ENCODE data around the gene PCDHA1.
A peak's percentile ranks its signal among the peaks of the same experiment; 100 is the strongest.
"Not testable (repeated sequence)": the region's sequence is repeated elsewhere in the genome, so short reads cannot be mapped to it uniquely, and the experiment has no call there.

Gene PCDHA1

DNA sequence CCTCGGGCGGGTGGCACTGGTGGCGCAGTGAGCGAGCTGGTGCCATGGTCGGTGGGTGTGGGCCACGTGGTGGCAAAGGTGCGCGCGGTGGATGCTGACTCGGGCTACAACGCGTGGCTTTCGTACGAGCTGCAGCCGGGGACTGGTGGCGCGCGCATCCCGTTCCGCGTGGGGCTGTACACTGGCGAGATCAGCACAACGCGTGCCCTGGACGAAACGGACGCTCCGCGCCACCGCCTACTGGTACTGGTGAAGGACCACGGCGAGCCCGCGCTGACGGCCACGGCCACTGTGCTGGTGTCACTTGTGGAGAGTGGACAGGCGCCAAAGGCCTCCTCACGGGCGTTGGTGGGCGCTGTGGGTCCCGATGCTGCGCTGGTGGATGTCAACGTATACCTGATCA is 22.9 kb downstream of the PCDHA1 start:
- no peak for DNase-seq

DNA sequence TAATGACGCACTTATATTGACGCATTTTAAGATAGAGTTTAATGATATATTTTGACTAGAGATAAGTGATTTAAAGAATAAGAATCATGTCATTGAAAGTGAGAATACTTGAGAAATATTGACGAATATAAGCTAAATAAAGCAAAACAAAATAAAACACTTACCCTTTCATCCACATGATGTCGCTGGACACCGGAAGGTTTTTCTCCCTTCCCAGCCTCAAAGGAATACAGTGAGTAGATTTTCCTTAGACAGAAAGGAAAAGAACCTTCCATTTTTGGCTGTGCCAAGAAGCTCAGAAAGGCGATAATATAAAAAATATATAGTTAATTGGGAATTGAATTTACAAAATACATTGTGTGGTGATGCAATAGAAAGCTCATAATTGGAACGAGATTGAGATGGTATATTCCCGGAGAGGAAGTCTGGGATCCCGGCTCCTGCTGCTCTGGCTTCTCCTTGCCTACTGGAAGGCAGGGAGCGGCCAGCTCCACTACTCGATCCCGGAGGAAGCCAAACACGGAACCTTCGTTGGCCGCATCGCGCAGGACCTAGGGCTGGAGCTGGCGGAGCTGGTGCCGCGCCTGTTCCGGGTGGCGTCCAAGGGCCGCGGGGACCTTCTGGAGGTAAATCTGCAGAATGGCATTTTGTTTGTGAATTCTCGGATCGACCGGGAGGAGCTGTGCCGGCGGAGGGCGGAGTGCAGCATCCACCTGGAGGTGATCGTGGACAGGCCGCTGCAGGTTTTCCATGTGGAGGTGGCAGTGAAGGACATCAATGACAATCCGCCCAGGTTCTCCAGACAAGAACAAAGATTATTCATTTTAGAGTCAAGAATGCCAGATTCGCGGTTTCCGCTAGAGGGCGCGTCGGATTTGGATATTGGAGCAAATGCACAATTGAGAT is 35.7 kb downstream of the PCDHA1 start, which contains the start of gene PCDHA5:
TSS of gene PCDHA5 (plus strand) at position 239 of the 906 bp plus-strand sequence.
- no peak for DNase-seq

DNA sequence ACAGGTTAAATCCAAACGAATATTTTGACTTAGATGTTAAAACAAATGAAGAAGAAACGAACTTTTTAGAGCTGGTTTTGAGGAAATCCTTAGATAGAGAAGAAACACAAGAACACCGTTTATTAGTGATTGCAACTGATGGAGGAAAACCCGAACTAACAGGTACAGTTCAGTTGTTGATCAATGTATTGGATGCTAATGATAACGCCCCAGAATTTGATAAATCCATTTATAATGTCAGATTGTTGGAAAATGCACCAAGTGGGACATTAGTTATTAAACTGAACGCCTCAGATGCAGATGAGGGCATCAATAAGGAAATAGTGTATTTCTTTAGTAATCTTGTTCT is 36.3 kb downstream of the PCDHA1 start:
- no peak for DNase-seq

DNA sequence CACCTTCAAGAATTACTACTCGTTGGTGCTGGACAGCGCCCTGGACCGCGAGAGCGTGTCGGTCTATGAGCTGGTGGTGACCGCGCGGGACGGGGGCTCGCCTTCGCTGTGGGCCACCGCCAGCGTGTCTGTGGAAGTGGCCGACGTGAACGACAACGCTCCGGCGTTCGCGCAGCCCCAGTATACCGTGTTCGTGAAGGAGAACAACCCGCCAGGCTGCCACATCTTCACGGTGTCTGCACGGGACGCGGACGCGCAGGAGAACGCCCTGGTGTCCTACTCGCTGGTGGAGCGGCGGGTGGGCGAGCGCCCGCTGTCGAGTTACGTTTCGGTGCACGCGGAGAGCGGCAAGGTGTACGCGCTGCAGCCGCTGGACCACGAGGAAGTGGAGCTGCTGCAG is 37.0 kb downstream of the PCDHA1 start:
- not testable (repeated sequence) for DNase-seq

DNA sequence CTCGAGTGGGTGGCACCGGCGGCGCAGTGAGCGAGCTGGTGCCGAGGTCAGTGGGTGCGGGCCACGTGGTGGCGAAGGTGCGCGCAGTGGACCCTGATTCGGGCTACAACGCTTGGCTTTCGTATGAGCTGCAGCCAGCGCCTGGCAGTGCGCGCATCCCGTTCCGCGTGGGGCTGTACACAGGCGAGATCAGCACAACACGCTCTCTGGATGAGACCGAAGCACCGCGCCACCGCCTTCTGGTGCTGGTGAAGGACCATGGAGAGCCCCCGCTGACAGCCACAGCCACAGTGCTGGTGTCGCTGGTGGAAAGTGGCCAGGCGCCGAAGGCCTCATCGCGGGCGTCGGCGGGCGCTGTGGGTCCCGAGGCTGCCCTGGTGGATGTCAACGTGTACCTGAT is 37.5 kb downstream of the PCDHA1 start:
- no peak for DNase-seq

DNA sequence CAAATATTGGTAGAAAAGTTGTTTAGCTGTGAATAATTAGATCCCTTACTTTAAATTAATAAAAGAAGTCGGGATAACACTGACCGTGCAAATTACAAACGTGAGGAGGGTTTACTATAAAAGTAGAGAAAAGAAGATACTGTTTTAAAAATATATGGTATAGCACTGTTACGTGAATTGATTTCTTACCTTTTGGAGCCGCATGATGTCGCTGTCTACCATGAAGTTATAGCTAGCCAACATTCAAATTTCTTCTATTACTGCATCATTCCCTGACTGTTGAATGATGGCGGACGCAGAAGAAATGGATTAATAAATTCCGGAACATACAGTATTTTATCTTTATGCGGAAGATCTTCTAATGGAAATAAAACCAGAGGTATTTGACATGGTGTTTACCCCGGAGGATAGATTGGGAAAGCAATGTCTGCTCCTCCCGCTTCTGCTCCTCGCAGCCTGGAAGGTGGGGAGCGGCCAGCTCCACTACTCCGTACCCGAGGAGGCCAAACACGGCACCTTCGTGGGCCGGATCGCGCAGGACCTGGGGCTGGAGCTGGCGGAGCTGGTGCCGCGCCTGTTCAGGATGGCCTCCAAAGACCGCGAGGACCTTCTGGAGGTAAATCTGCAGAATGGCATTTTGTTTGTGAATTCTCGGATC is 41.9 kb downstream of the PCDHA1 start, which contains the start of gene PCDHA6:
TSS of gene PCDHA6 (plus strand) at position 257 of the 658 bp plus-strand sequence. CDS start at position 389, 132 bp downstream.
- no peak for DNase-seq

DNA sequence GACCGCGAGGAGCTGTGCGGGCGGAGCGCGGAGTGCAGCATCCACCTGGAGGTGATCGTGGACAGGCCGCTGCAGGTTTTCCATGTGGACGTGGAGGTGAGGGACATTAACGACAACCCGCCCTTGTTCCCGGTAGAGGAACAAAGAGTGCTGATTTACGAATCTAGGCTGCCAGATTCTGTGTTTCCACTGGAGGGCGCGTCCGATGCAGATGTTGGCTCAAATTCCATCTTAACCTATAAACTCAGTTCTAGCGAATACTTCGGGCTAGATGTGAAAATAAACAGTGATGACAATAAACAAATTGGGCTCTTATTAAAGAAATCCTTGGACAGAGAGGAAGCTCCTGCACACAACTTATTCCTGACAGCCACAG is 42.4 kb downstream of the PCDHA1 start:
- no peak for DNase-seq

DNA sequence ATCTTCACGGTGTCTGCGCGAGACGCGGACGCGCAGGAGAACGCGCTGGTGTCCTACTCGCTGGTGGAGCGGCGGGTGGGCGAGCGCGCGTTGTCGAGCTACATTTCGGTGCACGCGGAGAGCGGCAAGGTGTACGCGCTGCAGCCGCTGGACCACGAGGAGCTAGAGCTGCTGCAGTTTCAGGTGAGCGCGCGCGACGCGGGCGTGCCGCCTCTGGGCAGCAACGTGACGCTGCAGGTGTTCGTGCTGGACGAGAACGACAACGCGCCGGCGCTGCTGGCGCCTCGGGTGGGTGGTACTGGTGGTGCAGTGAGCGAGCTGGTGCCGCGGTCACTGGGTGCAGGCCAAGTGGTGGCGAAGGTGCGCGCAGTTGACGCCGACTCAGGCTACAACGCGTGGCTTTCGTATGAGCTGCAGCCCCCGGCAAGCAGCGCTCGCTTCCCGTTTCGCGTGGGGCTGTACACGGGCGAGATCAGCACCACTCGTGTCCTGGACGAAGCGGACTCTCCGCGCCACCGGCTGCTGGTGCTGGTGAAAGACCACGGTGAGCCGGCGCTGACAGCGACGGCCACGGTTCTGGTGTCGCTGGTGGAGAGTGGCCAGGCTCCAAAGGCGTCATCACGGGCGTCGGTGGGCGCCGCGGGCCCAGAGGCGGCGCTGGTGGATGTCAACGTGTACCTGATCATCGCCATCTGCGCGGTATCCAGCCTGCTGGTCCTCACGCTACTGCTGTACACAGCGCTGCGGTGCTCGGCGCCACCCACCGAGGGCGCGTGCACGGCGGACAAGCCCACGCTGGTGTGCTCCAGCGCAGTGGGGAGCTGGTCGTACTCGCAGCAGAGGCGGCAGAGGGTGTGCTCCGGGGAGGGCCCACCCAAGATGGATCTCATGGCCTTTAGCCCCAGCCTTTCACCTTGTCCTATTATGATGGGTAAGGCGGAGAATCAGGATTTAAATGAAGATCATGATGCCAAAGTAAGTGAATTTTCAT is 43.9 kb downstream of the PCDHA1 start:
- not testable (repeated sequence) for DNase-seq

DNA sequence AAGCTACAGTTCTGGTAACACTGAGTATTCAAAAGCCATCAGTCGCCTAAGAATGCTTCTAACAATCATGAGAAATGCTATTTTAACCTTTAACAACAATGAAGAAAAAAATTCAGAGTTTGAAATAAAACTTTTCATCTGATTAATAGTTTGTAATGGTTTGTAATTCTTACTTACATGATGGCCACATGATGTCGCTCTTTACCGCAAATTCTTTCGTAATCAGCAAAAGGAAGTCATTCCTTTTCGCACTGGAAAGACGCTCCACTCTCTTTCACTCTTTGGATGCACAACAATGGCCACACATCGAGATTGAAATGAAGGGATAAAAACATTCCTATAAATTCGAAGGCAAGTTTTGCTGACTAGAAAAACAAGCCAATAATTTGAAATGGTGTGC is 48.1 kb downstream of the PCDHA1 start, which contains the start of gene PCDHA7:
TSS of gene PCDHA7 (plus strand) at position 277 of the 400 bp plus-strand sequence. CDS start at position 392, 115 bp downstream.
- no peak for DNase-seq

DNA sequence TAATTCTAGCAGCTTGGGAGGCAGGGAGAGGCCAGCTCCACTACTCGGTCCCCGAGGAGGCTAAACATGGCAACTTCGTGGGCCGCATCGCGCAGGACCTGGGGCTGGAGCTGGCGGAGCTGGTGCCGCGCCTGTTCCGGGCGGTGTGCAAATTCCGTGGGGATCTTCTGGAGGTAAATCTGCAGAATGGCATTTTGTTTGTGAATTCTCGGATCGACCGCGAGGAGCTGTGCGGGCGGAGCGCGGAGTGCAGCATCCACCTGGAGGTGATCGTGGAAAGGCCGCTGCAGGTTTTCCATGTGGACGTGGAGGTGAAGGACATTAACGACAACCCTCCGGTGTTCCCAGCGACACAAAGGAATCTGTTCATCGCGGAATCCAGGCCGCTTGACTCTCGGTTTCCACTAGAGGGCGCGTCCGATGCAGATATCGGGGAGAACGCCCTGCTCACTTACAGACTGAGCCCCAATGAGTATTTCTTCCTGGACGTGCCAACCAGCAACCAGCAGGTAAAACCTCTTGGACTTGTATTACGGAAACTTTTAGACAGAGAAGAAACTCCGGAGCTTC is 48.6 kb downstream of the PCDHA1 start:
- DNase-seq = not testable (repeated sequence)

DNA sequence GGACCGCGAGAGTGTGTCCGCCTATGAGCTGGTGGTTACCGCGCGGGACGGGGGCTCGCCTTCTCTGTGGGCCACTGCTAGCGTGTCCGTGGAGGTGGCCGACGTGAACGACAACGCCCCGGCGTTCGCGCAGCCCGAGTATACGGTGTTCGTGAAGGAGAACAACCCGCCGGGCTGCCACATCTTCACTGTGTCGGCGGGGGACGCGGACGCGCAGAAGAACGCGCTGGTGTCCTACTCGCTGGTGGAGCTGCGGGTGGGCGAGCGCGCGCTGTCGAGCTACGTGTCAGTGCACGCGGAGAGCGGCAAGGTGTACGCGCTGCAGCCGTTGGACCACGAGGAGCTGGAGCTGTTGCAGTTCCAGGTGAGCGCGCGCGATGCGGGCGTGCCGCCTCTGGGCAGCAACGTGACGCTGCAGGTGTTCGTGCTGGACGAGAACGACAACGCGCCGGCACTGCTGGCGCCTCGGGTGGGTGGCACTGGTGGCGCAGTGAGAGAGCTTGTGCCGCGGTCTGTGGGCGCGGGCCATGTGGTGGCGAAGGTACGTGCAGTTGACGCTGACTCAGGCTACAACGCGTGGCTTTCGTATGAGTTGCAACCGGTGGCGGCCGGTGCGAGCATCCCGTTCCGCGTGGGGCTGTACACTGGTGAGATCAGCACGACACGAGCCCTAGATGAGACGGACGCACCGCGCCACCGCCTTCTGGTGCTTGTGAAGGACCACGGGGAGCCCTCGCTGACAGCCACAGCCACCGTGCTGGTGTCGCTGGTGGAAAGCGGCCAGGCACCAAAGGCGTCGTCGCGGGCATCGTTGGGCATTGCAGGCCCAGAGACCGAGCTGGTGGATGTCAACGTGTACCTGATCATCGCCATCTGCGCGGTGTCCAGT is 49.9 kb downstream of the PCDHA1 start:
- DNase-seq = no peak

DNA sequence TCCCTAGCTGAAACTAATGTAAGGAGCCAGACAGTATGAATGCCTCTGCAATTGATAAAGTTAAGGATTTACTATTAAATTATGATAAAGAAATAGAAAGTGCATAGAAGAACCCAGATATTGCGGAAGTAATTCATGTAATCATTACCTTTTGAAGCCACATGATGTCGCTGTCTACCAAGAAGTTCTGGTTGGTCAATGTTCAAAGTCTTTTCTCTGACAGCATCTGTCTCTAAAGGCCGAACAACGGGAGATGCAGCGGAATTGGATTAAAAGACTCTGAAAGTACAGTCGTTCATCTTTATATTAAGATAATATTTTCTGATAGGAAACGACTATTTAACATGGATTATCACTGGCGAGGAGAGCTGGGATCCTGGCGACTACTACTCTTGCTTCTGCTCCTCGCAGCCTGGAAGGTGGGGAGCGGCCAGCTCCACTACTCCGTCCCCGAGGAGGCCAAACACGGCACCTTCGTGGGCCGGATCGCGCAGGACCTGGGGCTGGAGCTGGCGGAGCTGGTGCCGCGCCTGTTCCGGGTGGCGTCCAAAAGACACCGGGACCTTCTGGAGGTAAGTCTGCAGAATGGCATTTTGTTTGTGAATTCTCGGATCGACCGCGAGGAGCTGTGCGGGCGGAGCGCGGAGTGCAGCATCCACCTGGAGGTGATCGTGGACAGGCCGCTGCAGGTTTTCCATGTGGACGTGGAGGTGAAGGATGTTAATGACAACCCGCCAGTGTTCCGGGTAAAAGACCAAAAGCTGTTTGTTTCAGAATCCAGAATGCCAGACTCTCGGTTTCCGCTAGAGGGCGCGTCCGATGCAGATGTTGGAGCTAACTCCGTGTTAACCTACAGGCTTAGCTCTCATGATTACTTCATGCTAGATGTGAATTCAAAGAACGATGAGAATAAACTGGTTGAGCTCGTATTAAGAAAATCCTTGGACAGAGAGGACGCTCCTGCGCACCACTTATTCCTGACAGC is 55.3 kb downstream of the PCDHA1 start, which contains the start of gene PCDHA8:
TSS of gene PCDHA8 (plus strand) at position 210 of the 985 bp plus-strand sequence. CDS start at position 345, 135 bp downstream.
- peak; percentile 32 for DNase-seq

DNA sequence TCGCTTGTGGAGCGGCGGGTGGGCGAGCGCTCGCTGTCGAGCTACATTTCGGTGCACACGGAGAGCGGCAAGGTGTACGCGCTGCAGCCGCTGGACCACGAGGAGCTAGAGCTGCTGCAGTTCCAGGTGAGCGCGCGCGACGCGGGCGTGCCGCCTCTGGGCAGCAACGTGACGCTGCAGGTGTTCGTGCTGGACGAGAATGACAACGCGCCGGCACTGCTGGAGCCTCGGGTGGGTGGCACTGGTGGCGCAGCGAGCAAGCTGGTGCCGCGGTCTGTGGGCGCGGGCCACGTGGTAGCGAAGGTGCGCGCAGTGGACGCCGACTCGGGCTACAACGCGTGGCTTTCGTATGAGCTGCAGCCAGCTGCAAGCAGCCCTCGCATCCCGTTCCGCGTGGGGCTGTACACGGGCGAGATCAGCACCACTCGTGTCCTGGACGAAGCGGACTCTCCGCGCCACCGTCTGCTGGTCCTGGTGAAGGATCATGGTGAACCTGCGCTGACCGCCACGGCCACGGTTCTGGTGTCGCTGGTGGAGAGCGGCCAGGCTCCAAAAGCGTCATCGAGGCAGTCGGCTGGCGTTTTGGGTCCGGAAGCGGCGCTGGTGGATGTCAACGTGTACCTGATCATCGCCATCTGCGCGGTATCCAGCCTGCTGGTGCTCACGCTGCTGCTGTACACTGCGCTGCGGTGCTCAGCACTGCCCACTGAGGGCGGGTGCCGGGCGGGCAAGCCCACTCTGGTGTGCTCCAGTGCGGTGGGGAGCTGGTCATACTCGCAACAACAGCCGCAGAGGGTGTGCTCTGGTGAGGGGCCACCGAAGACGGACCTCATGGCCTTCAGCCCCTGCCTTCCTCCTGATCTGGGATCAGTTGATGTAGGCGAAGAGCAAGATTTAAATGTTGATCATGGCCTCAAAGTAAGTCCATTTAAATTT is 57.1 kb downstream of the PCDHA1 start:
- no peak for DNase-seq

DNA sequence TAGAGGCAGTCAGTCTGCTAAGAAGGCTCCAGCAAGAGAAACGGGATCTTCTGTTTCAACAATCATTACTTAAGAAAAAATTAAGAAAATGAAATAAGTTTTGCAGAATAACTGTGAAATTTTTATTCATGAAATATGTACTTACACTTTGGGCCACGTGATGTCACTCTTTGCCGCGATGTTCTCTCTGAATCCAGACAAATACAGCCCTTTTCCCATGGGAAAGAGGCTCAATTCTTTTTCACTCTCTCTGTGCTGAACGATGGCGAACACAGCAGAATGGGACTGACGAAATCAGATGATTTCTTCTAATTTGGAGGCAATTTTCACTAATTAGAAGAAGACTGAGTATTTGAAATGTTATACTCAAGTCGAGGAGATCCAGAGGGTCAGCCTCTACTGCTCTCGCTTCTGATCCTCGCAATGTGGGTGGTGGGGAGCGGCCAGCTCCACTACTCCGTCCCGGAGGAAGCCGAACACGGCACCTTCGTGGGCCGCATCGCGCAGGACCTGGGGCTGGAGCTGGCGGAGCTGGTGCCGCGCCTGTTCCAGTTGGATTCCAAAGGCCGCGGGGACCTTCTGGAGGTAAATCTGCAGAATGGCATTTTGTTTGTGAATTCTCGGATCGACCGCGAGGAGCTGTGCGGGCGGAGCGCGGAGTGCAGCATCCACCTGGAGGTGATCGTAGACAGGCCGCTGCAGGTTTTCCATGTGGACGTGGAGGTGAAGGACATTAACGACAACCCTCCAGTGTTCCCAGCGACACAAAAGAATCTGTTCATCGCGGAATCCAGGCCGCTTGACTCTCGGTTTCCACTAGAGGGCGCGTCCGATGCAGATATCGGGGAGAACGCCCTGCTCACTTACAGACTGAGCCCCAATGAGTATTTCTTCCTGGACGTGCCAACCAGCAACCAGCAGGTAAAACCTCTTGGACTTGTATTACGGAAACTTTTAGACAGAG is 62.5 kb downstream of the PCDHA1 start, which contains the start of gene PCDHA9:
TSS of gene PCDHA9 (plus strand) at position 244 of the 964 bp plus-strand sequence. CDS start at position 358, 114 bp downstream.
- not testable (repeated sequence) for DNase-seq

DNA sequence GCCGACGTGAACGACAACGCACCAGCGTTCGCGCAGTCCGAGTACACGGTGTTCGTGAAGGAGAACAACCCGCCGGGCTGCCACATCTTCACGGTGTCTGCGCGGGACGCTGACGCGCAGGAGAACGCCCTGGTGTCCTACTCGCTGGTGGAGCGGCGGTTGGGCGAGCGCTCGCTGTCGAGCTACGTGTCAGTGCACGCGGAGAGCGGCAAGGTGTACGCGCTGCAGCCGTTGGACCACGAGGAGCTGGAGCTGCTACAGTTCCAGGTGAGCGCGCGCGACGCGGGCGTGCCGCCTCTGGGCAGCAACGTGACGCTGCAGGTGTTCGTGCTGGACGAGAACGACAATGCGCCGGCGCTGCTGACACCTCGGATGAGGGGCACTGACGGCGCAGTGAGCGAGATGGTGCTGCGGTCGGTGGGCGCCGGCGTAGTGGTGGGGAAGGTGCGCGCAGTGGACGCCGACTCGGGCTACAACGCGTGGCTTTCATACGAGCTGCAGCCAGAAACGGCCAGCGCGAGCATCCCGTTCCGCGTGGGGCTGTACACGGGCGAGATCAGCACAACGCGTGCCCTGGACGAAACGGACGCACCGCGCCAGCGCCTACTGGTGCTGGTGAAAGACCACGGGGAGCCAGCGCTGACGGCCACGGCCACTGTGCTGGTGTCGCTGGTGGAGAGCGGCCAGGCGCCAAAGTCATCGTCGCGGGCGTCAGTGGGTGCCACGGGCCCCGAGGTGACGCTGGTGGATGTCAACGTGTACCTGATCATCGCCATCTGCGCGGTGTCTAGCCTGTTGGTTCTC is 64.1 kb downstream of the PCDHA1 start:
- not testable (repeated sequence) for DNase-seq
